Measurements from ENCODE around the gene C1S.

Gene C1S

DNA sequence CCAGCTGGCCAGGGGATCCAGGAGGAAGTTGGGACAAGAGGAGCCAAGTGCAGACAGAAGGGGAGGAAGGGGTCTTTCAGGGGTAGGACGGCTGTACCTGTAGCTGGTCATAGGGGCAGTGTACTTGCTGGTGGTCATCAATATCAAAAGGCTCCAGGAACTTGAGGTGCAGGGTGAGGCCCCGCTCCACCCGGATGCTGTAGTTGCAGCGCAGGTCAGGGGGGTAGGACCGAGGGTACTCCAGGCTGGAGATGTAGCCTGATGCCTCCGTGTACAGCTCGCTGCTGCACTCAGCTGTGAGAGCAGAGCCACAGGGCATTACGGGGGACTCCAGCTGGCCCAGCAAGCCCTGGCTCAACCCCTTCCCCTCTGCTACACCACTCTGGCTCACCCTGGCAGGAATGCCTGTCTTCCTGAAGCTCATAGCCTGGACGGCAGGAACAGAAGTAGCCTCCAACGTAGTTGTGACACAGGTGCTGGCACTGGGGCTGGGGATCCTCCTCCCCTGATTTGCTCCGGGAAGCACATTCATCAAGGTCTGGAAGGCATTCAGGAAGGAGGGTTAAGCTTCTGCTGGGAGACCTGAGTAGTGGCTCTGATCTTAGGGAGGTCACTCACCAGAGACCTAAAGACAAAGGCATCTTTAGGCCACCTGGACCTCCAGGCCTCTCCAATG lies 28.8 kb downstream of the C1S start:
- no peak overlapping the region for H3K4me3 ChIP-seq (replicated peaks; ENCODE audit: low read depth, low read length)
- DNase-seq (ENCODE audit: extremely low read depth, low read depth): no peak
- TF ChIP-seq, protein P1, sequence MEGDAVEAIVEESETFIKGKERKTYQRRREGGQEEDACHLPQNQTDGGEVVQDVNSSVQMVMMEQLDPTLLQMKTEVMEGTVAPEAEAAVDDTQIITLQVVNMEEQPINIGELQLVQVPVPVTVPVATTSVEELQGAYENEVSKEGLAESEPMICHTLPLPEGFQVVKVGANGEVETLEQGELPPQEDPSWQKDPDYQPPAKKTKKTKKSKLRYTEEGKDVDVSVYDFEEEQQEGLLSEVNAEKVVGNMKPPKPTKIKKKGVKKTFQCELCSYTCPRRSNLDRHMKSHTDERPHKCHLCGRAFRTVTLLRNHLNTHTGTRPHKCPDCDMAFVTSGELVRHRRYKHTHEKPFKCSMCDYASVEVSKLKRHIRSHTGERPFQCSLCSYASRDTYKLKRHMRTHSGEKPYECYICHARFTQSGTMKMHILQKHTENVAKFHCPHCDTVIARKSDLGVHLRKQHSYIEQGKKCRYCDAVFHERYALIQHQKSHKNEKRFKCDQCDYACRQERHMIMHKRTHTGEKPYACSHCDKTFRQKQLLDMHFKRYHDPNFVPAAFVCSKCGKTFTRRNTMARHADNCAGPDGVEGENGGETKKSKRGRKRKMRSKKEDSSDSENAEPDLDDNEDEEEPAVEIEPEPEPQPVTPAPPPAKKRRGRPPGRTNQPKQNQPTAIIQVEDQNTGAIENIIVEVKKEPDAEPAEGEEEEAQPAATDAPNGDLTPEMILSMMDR (IDR thresholded peaks at IDR 0.05; ENCODE audit: low read depth, low read length, missing control alignments): no peak

DNA sequence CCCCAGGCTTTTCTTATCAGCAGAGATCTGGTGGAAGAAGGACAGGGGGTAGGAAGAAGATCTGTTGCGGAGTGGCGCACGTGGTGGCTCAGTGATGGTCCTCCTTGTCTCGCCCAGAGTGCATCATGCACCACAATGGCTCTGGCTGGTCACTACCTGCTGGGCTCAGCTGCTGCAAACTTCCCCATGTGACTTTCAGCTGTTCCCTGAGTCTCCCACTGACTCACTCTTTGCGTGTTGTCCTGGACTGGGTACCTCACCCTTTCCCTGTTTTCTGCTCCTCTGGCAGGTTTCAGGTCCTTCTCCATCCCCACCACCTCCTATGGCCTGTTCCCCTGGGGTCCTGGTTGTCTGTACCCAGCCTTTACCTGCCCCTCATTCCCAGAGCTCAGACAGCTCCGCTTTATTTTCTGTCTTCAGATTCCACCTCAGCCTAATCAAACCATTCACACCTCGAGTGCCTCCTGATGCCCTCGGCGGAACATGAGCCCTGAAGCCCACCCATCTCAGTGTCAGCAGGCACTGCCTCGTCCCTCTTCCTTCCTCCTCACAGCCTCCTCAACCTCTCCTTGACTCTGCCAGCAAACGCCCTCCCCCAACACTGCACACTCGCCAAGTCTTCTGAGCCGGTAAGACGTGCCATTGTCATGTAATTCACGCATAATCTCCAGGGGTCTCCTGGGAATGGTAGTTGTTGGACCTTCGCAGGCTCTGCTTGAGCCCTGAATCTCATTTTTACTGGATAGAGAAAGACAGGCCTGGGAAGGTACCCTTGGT lies 29.9 kb downstream of the C1S start:
- no peak for DNase-seq (ENCODE audit: extremely low read depth, low read depth)
- no peak overlapping the region for H3K4me3 ChIP-seq (replicated peaks; ENCODE audit: low read depth, low read length)
- TF ChIP-seq, protein P1 (IDR thresholded peaks at IDR 0.05; ENCODE audit: low read depth, low read length, missing control alignments): no peak

DNA sequence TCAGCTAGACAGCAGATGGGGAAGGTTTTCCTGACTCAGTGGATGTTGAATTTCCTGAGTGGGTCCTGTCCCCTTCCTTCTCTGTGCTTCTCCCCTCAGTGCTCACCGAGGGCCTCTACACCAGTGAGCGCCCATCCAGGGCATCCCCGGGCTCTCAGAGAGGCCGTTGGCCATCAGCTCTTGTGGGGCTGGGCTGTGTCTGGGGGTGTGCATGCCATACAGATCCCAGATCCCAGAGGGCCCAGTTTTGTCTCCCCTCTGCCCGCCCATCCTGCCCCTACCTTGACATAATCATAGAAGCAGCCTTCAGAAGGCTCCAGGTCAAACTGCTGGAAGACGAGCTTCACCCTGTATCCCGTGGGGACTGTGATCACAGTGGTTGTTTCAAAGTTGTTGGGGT lies 30.7 kb downstream of the C1S start:
- H3K4me3 ChIP-seq (replicated peaks; ENCODE audit: low read depth, low read length): no peak overlapping the region
- TF ChIP-seq, protein P1 (IDR thresholded peaks at IDR 0.05; ENCODE audit: low read depth, low read length, missing control alignments): no peak
- DNase-seq (ENCODE audit: extremely low read depth, low read depth): no peak

DNA sequence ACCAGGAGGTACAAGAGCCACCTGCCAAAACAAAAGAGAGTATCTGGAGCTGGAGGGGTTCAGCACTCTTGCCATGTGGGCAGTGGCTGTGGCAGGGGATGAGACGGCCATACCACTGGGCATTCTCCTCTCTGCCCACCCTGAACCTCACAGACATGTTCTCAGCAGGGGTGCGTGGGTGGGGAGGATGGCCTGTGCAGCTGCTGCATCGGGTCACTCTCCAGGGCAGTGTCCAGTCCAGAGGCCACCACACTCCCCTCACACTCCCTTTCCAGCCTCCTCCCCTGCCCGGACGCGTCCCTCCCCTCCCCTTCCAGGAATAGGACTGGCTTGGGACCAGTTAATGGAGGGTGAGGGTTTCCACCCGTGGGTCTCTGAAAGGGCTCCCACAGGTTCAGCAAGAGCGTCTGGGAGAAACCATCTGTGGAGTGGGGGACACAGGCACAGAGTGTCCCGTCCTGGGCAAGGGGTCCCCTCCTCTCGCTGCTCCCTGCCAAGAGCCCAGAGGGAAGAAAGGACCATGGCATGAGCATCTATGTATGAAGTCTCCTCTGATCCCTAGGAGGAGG lies 31.2 kb downstream of the C1S start:
- DNase-seq (ENCODE audit: extremely low read depth, low read depth): no peak
- TF ChIP-seq, protein P1 (IDR thresholded peaks at IDR 0.05; ENCODE audit: low read depth, low read length, missing control alignments): no peak
- H3K4me3 ChIP-seq (replicated peaks; ENCODE audit: low read depth, low read length): peak overlapping the region; percentile 45

DNA sequence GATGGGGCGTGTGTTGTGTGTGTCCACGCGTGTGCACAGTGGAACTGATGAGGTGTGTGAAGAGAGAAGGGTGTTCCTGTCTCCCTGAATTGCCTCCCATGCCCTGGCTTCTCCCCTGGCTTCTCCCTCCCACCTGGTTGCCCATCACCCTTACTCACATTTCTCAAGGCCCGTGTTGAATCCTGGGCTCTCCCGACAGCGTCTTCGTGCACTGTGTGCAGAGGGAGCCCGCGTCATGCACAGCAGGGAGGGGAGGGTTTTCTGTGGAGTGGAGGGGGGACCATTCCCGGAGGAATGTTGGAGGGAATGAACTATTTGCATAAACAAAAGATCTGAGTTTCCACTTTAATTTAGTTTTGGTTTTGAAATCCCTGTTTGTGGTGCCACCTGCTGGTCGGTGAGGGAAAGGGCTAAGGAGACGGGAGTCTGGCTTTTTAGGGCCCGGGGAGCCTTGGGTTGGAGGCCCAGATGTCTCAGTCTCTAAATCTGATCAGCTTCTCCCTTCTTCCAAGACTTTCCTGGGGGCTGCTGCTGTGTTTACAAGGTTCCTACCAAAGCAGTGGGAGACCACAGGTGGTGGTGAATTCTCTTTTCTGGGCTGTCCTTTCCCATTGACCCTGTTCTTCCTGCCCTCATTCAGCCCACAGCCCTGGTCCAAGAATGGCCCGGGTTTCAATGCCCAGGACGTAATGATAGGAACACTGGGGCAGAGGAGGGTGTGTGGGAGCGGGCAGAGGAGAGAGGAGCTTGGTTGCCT lies 31.9 kb downstream of the C1S start, which contains the start of gene C1R:
Gene C1R (minus strand): TSS at position 217 of the 757 bp plus-strand sequence. CDS start 57 bp downstream, at position 160.
- DNase-seq (ENCODE audit: extremely low read depth, low read depth): peak; percentile 55
- peak within 1 kb of the TSS; percentile 45 for H3K4me3 ChIP-seq (replicated peaks; ENCODE audit: low read depth, low read length)
- TF ChIP-seq, protein P1 (IDR thresholded peaks at IDR 0.05; ENCODE audit: low read depth, low read length, missing control alignments): peak; percentile 90

DNA sequence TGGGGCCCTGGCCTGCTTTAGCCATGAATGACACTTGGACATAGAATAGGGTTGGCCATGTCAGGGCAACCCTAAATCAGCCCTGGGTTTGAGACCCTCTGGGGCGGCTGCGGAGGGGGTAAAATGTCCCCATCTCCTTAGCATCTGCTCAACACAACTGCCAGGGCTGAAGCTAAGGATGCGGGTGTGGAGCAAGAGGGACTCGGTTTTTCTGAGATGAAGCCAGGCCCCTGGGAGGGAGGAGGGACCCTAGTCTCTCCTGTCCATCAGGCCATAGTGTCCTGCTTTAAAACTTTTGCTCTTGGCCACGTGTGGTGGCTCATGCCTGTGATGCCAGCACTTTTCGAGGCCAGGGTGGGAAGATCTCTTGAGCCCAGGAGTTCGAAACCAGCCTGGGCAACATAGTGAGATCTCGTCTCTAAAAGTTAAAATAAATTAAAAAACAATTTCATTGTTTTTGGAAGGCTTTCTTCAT lies 32.5 kb downstream of the C1S start:
- DNase-seq (ENCODE audit: extremely low read depth, low read depth): no peak
- no peak overlapping the region for H3K4me3 ChIP-seq (replicated peaks; ENCODE audit: low read depth, low read length)
- TF ChIP-seq, protein P1 (IDR thresholded peaks at IDR 0.05; ENCODE audit: low read depth, low read length, missing control alignments): no peak

Measured in HFF-Myc (cell line).